ENCODE data around the gene RTN4R. TPM values are rescaled to one million over a fixed set of nuclear protein-coding genes. Genes with fewer than 3 reads are reported as not detected.
A peak's percentile ranks its signal among the peaks of the same experiment; 100 is the strongest.
"Not testable (repeated sequence)": the region's sequence is repeated elsewhere in the genome, so short reads cannot be mapped to it uniquely, and the experiment has no call there.

The RTN4R gene
- total and polyA plus RNA-seq, 9 of the 15 experiments (the other 6 are each of a cell fraction or from before 2014, with no cell fraction given) = 0.04 to 2.8 (median 1.4) TPM; not detected in 3

GRCh38 chr22:20314206-20314605 is 46.1 kb upstream of the RTN4R start:
- H3K9ac ChIP-seq (ENCODE audit: insufficient read depth in 1 of 2, low read depth in 2 of 2, low read length in 2 of 2); H3K36me3 ChIP-seq (ENCODE audit: control insufficient read depth, insufficient read depth, low read length); H3K4me2 ChIP-seq (ENCODE audit: insufficient read depth, low read length); ATAC-seq; H3K4me3 ChIP-seq; CTCF ChIA-PET (ENCODE audit: low intra/inter-chr PET ratio); POLR2A ChIA-PET; BruUV-seq (replicated peaks); FAIRE-seq; intact Hi-C loops (cut with micrococcal nuclease); H3K27ac ChIP-seq (ENCODE audit: extremely low read depth, low read depth, low read length); H3K9me1 ChIP-seq (ENCODE audit: control insufficient read depth, insufficient read depth, low read length); H3K9me3 ChIP-seq (replicated peaks; ENCODE audit: control insufficient read depth, insufficient read depth, low read depth, low read length); H2AFZ ChIP-seq (ENCODE audit: low read depth, low read length): not testable (repeated sequence)
- Histone ChIP-seq H3K27me3 (ENCODE audit: control insufficient read depth in 2 of 2, insufficient read depth in 2 of 2, low read length in 2 of 2) (peaks cover 4 to 14% of the 10 kb centered on the region in 2 experiments; a peak in 4 of 5 replicates), H3K79me2 (ENCODE audit: control insufficient read depth, insufficient read depth, low read length) (peaks cover 14% of the 10 kb centered on the region), H4K20me1 (replicated peaks; ENCODE audit: control insufficient read depth, insufficient read depth, low read length) (peaks cover 21% of the 10 kb centered on the region), H3K4me1 (replicated peaks in 1 of 2; ENCODE audit: control insufficient read depth in 2 of 2, insufficient read depth in 2 of 2, low read length in 2 of 2) (peaks cover 20 to 41% of the 10 kb centered on the region in 2 experiments)
- peak in 1 of 4 experiments; percentile 1 for DNase-seq (ENCODE audit: extremely low read depth in 1 of 4, low spot score in 3 of 4)
- in situ Hi-C loops (cut with MboI) = loop anchor here (5.0 to 25.0 kb wide), 2 partner anchors 1397 to 1902 kb away; no protein-coding TSS in a partner anchor
- 68% methylated on average over 5 of the region's 5 CpGs for WGBS (ENCODE audit: insufficient coverage, low coverage, missing lambda C conversion rate)

DNA sequence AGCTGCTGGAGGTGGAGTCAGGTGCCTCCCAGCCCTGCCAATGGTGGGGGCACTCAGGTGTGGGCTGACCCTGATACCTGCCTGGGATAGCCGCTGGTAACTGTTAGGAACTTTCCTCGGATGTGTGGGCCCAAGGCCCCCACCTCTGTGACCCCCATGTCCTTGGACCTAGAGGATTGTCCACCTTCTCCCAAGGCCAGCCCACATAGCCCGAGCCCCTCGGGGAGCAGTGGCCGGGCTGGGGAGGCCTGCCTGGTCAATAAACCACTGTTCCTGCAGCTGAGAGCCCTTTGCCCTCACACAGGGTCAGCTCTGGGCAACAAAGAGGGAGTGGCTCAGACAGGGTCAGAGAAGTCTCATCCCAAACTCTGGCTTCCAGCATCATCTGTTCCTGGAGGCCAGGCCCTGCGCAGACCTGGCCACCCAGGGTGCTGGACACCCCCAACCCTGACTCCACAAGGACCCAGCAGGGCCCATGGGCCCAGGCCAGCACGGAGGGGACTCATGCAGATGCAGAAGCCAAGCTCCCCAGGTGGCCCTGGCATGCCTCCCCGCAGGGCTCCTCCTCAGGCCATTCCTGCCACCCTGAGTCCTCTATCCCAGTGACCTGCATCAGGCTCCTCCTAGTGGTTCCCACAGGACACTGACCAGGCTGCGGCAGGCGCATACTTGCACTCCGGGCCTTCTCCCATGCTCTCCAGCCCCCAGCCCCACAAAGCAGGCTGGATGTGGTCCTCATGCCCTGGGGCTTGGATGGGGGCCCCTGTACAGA is 45.4 kb upstream of the RTN4R start:
- WGBS (ENCODE audit: insufficient coverage, low coverage, missing lambda C conversion rate) = 58% methylated on average over 10 of the region's 11 CpGs
- H3K4me3 ChIP-seq; H3K79me2 ChIP-seq (ENCODE audit: control insufficient read depth, insufficient read depth, low read length); H3K36me3 ChIP-seq (ENCODE audit: control insufficient read depth, insufficient read depth, low read length); H3K4me2 ChIP-seq (ENCODE audit: insufficient read depth, low read length); H2AFZ ChIP-seq (ENCODE audit: low read depth, low read length); H3K27ac ChIP-seq (ENCODE audit: extremely low read depth, low read depth, low read length); CTCF ChIA-PET (ENCODE audit: low intra/inter-chr PET ratio); H3K9me3 ChIP-seq (replicated peaks; ENCODE audit: control insufficient read depth, insufficient read depth, low read depth, low read length); H3K9ac ChIP-seq (ENCODE audit: insufficient read depth in 1 of 2, low read depth in 2 of 2, low read length in 2 of 2); H3K9me1 ChIP-seq (ENCODE audit: control insufficient read depth, insufficient read depth, low read length); intact Hi-C loops (cut with micrococcal nuclease); BruUV-seq (replicated peaks); TF ChIP-seq ETV6 (IDR thresholded peaks at IDR 0.05; ENCODE audit: borderline replicate concordance in 1 of 2, low read depth in 2 of 2, low read length in 1 of 2): not testable (repeated sequence)
- peak; percentile 73 for ATAC-seq
- peaks cover 14 to 39% of the 10 kb centered on the region in 2 experiments; a peak in 4 of 5 replicates for H3K4me1 ChIP-seq (replicated peaks in 1 of 2; ENCODE audit: control insufficient read depth in 2 of 2, insufficient read depth in 2 of 2, low read length in 2 of 2)
- DNase-seq (ENCODE audit: extremely low read depth in 1 of 4, low spot score in 3 of 4) = peak in 1 of 4 experiments; percentile 42
- H4K20me1 ChIP-seq (replicated peaks; ENCODE audit: control insufficient read depth, insufficient read depth, low read length) = peaks cover 21% of the 10 kb centered on the region
- peak; percentile 42 for FAIRE-seq
- H3K27me3 ChIP-seq (ENCODE audit: control insufficient read depth in 2 of 2, insufficient read depth in 2 of 2, low read length in 2 of 2) = peaks cover 12 to 21% of the 10 kb centered on the region in 2 experiments; a peak in 4 of 5 replicates
- in situ Hi-C loops (cut with MboI) = loop anchor here (5.0 to 25.0 kb wide), 2 partner anchors 1396 to 1901 kb away; no protein-coding TSS in a partner anchor
- POLR2A ChIA-PET = interaction anchor here (0.7 to 1.7 kb wide), 4 partner anchors 10 to 75 kb away, joined by 3 to 4 read pairs (median 4); no protein-coding TSS in a partner anchor
- 0 out of 2 replicates have a peak, but pooled peaks have one; percentile 22 for TF ChIP-seq ETV6 (CRISPR knock-in tag; IDR thresholded peaks at IDR 0.05; ENCODE audit: borderline replicate concordance)
- 0 out of 2 replicates have a peak, but pooled peaks have one; percentile 24 for TF ChIP-seq ZNF133 (CRISPR knock-in tag; IDR thresholded peaks at IDR 0.05)
- TF ChIP-seq RAD21 (CRISPR knock-in tag; conservative IDR thresholded peaks at IDR 0.05 in 1 of 2, IDR thresholded peaks at IDR 0.05 in 1 of 2) = peak in 1 of 2 experiments; percentile 19; a peak in 1 of 4 replicates
- TF ChIP-seq, protein P1, sequence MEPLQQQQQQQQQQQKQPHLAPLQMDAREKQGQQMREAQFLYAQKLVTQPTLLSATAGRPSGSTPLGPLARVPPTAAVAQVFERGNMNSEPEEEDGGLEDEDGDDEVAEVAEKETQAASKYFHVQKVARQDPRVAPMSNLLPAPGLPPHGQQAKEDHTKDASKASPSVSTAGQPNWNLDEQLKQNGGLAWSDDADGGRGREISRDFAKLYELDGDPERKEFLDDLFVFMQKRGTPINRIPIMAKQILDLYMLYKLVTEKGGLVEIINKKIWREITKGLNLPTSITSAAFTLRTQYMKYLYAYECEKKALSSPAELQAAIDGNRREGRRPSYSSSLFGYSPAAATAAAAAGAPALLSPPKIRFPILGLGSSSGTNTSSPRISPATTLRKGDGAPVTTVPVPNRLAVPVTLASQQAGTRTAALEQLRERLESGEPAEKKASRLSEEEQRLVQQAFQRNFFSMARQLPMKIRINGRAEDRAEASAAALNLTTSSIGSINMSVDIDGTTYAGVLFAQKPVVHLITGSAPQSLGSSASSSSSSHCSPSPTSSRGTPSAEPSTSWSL (CRISPR knock-in tag; IDR thresholded peaks at IDR 0.05; ENCODE audit: borderline replicate concordance) = 0 out of 2 replicates have a peak, but pooled peaks have one; percentile 45
- TF ChIP-seq, protein P2, sequence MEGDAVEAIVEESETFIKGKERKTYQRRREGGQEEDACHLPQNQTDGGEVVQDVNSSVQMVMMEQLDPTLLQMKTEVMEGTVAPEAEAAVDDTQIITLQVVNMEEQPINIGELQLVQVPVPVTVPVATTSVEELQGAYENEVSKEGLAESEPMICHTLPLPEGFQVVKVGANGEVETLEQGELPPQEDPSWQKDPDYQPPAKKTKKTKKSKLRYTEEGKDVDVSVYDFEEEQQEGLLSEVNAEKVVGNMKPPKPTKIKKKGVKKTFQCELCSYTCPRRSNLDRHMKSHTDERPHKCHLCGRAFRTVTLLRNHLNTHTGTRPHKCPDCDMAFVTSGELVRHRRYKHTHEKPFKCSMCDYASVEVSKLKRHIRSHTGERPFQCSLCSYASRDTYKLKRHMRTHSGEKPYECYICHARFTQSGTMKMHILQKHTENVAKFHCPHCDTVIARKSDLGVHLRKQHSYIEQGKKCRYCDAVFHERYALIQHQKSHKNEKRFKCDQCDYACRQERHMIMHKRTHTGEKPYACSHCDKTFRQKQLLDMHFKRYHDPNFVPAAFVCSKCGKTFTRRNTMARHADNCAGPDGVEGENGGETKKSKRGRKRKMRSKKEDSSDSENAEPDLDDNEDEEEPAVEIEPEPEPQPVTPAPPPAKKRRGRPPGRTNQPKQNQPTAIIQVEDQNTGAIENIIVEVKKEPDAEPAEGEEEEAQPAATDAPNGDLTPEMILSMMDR (IDR thresholded peaks at IDR 0.05 in 2 of 3, conservative IDR thresholded peaks at IDR 0.05 in 1 of 3; ENCODE audit: insufficient read depth in 2 of 3, low read depth in 1 of 3, low read length in 3 of 3) = peak in 2 of 3 experiments; percentile 21 to 28; a peak in 3 of 6 replicates
- 0 out of 4 replicates have a peak, but pooled peaks of 1 of the 2 experiments have one; percentile 35 for TF ChIP-seq MAZ (CRISPR knock-in tag; conservative IDR thresholded peaks at IDR 0.05 in 1 of 2, IDR thresholded peaks at IDR 0.05 in 1 of 2)

All from K562 (cell line).